CD4-positive, alpha-beta T cell treated with Interleukin-4 for 4 hours (primary cell): ENCODE results near the gene CXCL8.
"Not testable (repeated sequence)": the region's sequence is repeated elsewhere in the genome, so short reads cannot be mapped to it uniquely, and the experiment has no call there.

ENCODE experiments used
- DNase-seq: peaks from one replicate; pipeline ENCODE4 v3.0.0-alpha.2; 2020

CXCL8 gene

DNA sequence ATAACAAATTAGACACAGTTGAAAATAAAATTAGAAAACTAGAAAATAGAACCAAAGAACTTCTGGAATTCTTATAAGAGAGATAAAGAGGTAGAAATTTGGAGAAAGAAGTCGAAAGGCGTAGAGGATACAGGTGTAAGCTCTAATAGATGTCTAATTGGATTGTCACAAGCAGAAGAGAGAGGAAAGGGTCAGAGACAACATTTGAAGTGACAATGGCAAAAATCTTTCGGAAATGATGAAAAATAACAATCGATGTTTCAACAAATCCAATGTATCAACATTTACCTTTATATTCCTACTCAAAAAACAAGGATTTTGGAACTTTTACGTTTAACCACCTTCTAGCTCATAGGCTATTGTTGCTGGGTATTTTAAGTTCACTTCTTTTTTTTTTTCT lies 3.8 kb downstream of the CXCL8 start:
- no peak for DNase-seq

DNA sequence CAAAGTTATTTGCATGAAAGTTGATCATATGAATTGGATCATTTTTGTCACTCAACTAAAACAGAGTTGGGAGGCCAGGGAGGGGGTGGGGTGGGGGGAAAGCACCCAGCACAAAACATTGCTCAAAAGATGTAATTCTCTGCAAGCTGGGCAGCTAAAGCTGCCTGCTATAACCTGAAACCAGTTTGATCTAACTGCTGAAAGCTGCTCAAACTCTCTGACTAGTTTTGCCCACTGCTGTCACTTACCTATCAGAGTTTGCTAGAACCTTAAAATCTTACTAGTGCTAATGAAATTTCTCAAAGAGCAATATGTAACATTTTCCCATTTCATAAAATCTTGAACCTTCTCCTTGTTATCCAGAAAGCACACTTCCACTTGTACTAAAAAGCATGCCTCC lies 10.4 kb downstream of the CXCL8 start:
- no peak for DNase-seq

DNA sequence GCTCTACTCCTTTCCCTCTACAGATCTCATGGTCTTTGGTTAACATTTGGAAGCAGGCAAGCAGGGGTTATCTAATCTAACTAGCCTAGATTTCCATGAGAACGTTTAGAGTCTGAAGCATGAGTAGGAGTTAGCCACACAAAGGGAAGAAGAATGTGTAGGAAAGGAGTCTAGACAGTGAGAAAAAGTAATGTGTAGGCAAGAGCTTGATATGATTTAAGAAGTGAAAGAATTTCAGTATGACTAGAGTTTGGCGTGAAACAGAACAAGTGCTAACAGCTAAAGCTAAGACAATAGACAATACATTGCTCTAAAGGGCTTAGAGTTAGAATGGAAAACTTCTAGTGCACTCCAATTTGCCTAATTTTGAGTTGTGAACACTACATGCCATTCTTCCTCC lies 10.8 kb downstream of the CXCL8 start:
- no peak for DNase-seq

DNA sequence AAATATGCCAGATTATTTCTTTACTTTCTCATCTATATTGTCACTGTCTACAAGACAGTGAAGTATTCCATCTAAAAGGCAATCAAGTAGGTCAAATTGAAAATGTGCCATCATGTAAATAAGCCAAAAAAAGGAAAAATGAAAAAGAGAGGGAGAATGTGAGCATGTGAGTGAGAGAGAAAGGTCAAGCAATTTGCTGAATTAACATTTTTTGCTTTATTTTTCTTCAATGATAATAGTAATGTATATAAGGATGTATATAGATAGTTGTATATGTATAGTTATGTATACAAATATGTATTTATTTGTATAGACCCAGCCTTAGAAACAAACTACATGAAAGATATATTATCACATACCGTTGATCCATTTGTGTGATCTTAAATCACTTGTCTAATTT lies 11.5 kb downstream of the CXCL8 start:
- DNase-seq: no peak

DNA sequence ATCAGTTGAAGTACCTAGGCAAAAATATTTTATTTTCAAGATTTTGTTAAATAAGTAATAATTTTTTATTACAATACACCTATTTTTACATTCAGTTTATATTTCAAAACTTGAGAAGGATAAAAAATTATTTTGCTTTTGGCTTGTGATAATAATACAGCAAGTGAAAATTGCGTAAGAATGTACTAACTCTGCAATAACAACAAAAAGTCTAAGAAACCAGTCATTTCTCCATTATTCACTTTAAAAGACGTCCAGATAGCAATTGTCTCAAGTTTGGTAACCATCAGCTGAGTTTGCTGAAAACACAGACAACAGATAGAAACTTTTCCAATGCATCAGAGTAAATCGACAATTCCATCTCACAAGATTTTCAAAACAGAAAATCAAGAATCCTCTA lies 12.1 kb downstream of the CXCL8 start:
- DNase-seq: no peak

DNA sequence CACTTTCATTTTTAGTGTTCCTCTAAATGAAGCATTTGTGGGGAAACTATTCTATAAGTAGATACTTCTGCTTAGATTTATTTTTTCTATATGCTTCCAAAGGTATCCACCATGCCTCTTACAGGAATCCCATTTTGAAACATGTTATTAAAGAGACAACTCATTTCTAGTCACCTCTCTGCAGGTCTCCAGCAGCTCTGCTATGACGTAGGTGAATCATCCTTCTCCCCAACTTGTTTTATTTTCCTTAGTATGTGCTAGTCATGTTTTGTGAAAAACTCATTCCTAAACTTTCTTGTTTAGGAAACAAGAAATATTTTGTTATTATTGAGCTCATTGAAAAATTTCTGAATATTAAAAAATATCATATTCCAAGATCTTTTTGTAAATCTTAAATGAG lies 12.8 kb downstream of the CXCL8 start:
- no peak for DNase-seq

DNA sequence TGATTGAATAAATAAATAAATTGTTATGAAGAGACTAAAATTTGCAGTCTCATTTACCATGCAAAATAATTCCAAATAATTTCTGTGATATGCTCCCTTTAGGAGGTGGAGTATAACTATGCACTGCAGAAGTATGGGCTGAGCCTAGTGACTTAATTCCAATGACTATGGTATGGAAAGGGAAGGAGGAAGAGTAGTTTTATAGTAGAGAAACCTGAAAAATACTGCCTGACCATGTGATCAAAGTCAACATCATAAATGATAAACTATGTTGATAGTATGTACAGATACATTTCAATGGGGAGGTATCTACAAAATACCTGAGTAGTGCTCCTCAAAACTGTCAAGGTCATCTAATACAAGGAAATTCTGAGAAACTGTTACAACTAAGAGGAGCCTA lies 14.6 kb downstream of the CXCL8 start:
- DNase-seq: no peak

DNA sequence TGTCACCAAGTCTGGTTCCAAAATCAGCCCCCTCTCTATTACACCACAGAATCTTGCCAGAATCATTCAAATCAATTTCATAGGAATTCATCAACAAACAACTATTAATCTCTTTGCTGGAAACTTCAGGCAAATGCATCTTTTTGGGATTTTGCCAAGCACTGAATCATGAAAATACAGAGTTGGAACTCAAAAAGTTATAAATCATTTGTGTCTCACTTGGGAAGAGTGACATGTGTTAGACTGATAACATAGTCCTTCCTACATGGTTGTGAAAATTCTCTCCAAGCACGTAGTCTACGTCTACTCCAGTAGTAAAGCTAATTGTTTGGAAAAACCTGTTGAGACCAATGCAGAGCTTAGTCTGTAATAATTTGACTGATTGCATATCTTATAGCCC lies 19.0 kb downstream of the CXCL8 start:
- no peak for DNase-seq

DNA sequence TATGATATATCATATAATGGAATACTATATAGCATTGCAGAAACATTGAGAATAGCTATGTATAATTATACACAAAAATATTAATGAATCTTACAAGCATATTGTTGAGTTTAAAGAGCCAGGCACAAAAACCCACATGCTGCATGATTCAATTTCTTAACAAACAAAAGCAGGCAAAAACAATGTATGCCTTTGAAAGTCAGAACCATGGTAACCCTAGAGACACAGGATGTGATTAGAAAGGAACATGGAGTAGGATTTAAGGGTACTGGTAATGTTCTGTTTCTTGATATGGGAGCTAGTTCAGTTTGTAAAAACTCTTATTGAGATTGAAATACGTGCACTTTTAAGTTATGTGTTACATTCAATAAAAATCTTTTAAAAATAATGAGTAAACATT lies 21.5 kb downstream of the CXCL8 start:
- no peak for DNase-seq

DNA sequence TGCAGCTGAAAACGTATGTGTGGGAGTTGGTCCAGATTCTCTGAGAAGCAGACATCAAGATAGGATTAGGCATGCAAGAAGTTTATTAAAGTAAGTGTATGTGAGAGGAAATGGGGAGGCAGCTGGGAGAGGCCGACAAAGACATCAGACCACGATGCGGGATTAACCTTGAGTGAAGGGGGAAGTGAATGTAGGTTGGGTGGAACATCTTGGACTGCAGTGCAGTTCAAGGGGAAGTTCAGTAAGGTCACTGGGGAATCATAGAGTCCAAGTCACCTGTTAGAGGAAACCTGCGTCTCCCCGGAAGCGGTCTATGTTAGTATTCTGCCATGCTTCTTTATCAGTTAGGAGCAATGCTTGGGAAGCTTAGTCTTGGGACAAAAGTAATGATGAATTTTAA lies 22.0 kb downstream of the CXCL8 start:
- DNase-seq: no peak

DNA sequence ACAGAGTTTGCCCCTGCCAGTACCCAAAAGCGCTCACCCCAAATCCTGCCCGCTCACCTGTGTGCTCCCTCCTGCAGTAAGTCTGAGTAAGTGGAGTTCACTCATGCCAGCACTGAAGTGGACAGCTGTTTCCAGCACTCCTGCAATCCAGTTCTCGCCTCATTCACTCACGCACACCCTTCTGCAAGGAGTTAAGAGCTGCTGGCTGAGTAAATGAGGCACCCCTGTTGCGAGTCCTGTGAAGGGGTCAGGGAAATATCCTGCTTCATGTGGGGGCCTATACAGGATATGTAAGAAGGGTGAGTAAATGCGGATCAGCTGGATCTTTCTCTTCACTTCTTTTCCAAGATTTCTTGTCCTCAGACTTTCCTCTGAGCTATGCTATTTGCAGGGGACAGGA lies 23.5 kb downstream of the CXCL8 start:
- no peak for DNase-seq

DNA sequence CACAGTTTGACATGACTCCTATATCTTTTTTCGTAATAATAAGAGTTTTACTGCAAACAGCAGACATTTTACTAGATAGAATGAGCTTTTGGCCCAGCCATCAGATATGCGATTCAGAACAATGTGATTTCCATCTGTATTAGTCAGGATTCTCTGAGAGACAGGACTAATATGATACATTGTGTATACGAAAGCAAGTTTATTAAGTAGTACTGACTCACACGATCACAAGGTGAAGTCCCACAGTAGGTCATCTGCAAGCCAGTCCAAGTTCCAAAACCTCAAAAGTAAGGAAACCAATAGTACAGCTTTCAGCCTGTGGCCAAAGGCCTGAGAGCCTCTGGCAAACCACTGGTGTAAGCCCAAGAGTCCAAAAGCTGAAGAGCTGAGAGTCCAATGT lies 24.1 kb downstream of the CXCL8 start:
- DNase-seq: no peak

DNA sequence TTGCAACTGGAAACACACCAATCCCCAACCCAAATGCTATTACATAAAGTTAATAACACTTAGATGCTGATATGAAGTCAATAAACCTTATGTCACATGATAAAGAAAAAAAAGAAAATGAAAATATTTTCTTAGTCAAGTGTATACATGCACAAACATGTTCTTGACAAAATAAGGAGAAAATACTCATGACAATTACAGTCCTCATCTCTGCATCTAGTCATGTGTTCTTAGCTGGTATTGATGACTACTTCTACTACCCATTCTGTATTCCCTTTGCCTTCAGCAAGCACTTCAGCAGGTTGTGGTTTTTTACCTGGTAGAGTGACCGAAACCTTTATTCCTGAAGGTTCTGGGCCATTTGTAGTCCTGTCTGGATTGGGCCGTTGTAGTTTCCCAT lies 24.9 kb downstream of the CXCL8 start:
- DNase-seq: no peak

DNA sequence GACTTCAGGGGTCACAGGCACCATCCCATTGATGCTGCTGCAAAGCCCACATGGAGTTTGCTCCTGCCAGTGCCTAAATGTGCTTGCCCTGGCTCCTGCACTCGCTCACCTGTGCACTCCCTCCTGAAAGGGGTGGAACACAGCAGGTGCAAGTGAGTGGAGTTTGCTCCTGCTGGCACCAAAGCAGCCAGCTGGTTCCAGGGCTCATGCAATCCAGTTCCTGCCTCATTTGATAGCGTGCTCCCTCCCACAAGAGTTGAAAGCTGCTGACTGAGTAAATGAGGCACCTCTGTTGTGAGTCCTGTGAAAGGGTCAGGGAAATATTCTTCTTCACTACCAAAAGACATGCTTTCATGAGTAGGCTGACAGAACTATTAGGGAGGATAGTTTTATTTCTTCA lies 30.5 kb downstream of the CXCL8 start:
- no peak for DNase-seq

DNA sequence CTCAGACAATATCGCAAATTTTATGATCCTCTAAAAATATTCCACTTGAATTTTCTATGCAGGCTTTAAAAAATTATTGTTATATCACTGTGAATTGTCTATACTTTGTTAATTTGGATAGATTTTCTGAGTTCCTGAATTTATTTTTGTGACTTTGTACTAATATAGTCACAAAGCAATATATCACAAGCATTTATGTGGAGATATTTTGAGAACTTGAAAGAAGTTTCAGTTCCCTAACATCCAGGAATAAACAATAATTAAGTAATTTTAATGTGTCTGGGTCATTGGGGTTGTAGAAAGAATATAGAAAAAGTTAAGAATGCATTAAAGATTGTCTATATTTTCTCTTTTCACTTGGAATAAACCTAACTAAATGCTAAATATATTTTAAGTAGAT lies 32.0 kb downstream of the CXCL8 start:
- no peak for DNase-seq

DNA sequence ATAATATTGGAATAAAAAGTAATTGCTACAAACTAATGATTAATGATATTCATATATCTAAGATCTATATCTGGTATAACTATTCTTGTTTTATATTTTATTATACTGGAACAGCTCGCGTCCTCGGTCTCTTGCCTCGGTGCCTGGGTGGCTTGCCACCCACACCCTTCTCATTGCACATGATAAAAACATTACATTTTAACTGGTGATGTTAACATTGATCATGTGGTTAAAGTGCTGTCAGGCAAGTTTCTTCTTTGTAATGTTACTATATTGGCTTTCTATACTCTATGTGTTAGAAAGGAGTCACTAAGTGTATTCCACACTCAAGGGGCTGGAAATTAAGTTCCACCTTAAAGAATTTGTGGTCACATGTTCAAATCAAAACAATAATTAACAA lies 34.0 kb downstream of the CXCL8 start:
- not testable (repeated sequence) for DNase-seq

DNA sequence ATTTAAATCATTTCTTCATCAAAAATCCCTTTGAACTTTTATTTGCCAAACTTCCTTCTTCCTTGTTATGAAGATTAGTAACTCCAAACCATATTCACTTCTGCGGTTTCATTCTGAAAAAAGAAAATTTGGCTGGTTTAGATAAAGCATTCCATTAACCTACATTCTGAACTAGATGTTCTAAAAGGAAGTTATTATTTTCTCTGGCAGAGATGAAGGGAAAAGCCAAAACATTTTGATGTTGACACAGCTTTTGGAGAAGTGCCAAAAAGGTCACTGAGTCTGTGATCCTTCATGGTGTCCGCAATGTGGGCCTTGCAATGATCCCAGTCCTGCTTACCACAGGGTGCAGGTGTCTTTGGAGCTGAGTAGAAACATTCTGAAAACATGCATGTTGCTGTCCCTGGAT lies 36.0 kb downstream of the CXCL8 start:
- DNase-seq: no peak

DNA sequence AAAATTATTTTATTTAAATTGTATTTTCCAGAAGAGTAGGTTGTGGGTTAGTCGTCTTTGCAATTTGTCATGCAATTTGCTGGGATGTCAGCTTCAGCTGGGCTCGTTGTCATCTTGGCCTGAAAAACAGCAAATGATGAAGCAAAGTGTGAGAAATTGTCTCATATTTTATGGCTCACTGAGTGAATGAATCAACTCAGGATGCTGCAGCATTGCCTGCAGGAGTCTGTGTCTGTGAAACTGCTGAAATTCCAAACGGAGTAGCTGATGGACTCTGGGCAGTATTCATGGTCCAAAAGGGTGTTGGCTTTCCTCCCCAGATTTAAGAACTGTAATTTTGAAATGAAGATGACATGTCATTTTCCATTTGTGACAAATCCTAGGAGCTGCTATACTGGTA lies 37.2 kb downstream of the CXCL8 start:
- DNase-seq: no peak

DNA sequence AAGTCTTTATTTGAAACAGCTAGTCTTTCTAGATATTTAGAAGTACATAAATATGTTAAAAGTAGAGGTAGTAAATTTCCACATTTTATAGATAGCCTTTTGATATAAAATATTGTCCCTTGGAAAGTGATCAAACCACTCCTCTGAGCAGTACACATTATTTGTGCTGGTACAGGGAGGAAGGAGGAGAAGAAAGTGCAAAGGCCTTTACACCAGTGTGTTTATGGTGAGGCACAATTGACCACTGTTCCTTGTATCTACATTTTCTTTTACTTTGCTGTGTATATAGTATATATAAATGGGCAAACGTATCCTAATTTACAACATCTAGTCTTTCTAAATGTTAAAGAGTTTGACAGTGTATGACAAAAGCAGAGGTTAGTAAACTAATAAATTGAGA lies 39.9 kb downstream of the CXCL8 start:
- no peak for DNase-seq

DNA sequence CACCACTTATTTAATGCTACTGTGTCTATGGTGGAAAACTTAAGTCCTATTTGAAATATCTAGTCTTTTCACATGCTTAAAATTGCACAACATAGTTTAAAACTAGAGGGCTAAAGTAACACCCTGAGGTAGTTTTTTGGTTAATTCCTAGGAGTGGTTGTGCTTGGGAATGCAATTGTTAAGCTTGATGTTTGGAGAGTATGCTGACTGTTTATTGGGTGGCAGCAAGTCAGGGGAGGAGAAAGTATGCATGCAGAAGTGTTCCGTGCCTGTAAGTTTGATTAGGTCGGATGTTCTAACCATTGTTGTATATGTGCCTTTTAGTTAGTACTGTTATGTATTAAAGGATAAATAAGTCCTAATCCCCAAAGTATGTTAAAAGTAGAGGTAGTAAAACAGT lies 40.5 kb downstream of the CXCL8 start:
- no peak for DNase-seq

DNA sequence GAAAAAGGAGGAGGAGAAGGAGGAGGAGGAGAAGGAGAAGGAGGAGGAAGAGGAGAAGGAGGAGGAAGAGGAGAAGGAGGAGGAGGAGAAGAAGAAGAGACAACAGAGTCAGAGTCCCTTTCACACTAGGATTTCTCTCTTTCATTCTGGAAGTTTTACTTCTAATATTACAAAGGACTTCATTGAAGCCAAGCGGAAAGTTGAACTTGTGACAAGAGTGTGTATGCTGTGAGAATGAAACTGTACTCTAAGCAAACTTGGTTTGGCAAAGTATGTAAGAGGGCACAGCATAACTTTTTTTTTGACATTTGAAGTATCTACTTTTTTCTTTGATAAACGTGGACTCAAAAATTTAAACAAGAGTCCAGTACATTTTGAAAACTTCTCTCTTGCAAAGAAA lies 48.0 kb downstream of the CXCL8 start:
- no peak for DNase-seq
